NT2/D1 (cell line): ENCODE measurements around the gene SH3RF1.

Source experiments
- SUZ12 ChIP-seq: IDR thresholded peaks from 2 replicates; pipeline ENCODE4 v1.6.1; 2011; ENCODE audit not compliant: insufficient read length, insufficient read depth; ENCODE audit errors: extremely low read depth
- YY1 ChIP-seq: IDR thresholded peaks from 2 replicates; pipeline ENCODE4 v1.6.1; 2011; ENCODE audit not compliant: insufficient read length, insufficient read depth
- ZNF274 ChIP-seq: IDR thresholded peaks from 2 replicates; pipeline ENCODE4 v1.6.1; 2011; ENCODE audit warnings: mild to moderate bottlenecking, low read depth, low read length

- TF ChIP-seq YY1 (no peak), ZNF274 (no peak), SUZ12 (no peak)
Measured at GRCh38 chr4:169152098-169152497, 118.7 kb downstream of the SH3RF1 start.
